Right lobe of liver (tissue), 6 donors: ENCODE results near the gene CLIC5. TPM values are rescaled to one million over a fixed set of nuclear protein-coding genes. Genes with fewer than 3 reads are reported as not detected.
A peak's percentile ranks its signal among the peaks of the same experiment; 100 is the strongest.

Source experiments
- ATAC-seq, 4 donors: fragments of 200-7000 bp; cut with Tn5 transposase; one replicate each; pipeline ENCODE4 v1.9.1; 2020; ENCODE audit warnings: mild to moderate bottlenecking in 4 of 4, moderate library complexity in 4 of 4
- DNase-seq, 3 donors: peaks; one replicate each; pipeline ENCODE4 v3.0.0-alpha.2; 2020
- H3K27ac ChIP-seq, 3 donors: fragments of 200-600 bp; one replicate each; pipeline ENCODE4 v1.8.0; 2022
- H3K27me3 ChIP-seq, 2 donors: fragments of 200-600 bp; one replicate each; pipeline ENCODE4 v1.8.0; 2022
- H3K36me3 ChIP-seq, 4 donors: fragments of 200-600 bp; sonication (generic) in 1 of 4; one replicate each; pipeline versions ENCODE4 v1.5.1 to v1.8.0; 2017 to 2022; ENCODE audit warnings: control low read depth in 1 of 4
- H3K4me1 ChIP-seq, 4 donors: fragments of 200-600 bp; sonication (generic) in 1 of 4; one replicate each; pipeline versions ENCODE4 v1.5.1 to v1.8.0; 2017 to 2022; ENCODE audit warnings: control low read depth in 1 of 4
- H3K4me3 ChIP-seq, 3 donors: fragments of 200-600 bp; one replicate each; pipeline ENCODE4 v1.8.0; 2022
- H3K9me3 ChIP-seq, 4 donors: fragments of 200-600 bp; sonication (generic) in 1 of 4; one replicate each; pipeline versions ENCODE4 v1.5.1 to v1.8.0; 2017 to 2022; ENCODE audit warnings: control low read depth in 1 of 4
- CTCF ChIP-seq, 4 donors: fragments of 200-600 bp in 3 of 4; fragments of 450-650 bp in 1 of 4; IDR thresholded peaks; one replicate each; pipeline versions ENCODE4 v1.5.1 to v1.8.0; 2016 to 2022; ENCODE audit warnings: antibody characterized with exemption in 4 of 4, mild to moderate bottlenecking in 2 of 4
- POLR2A ChIP-seq: fragments of 450-650 bp; IDR thresholded peaks from one replicate; pipeline ENCODE4 v1.6.1; 2017; ENCODE audit warnings: antibody characterized with exemption, mild to moderate bottlenecking
- WGBS: methylation state at CpG from one replicate; pipeline ENCODE4 v1.1.6; 2018; ENCODE audit warnings: low coverage, low lambda C conversion rate; ENCODE audit not compliant: insufficient coverage; ENCODE audit errors: missing lambda C conversion rate; 5-methylcytosine and 5-hydroxymethylcytosine counted together
- intact Hi-C, 2 donors: fragments of 100-400 bp; cut with DNase I; formaldehyde crosslinking; loops; one replicate each; pipeline versions ENCODE4 v1.11.2 to v1.14.1; 2022
- total RNA-seq, 6 experiments: library from RNA; depleted of rRNA in 2 of 6; stranded (reverse); fragments of >200 nt in 2 of 6; fragmentation: NEBNext Ultra II Directional in 3 of 6; extraction: Animal tissue kit (Norgen Biotek cat#: 25700) in 3 of 6; gene quantifications; one replicate each; pipeline versions ENCODE4 v1.1.0 to v1.2.4, GENCODE V29; 2016 to 2023
- donor health status: DM: no; HTN: yes; CAD: no.
- donor health status: DM: no; HTN: no; CAD: no.
- donor health status: DM: no; HTN: no; CAD: no.
- donor health status: DM: no; HTN: yes; CAD: no.
- donor health status: DM: no; HTN: yes; CAD: no.

Gene CLIC5
- total RNA-seq, 6 experiments from 2014 or later = 0.18 to 0.42 (median 0.29) TPM

GRCh38 chr6:45843848-45844521 is 171.7 kb downstream of the CLIC5 start:
- peak; percentile 76 to 94 (median 89) for ATAC-seq
- TF ChIP-seq POLR2A = no peak
- TF ChIP-seq CTCF (IDR thresholded peaks at IDR 0.05) = no peak
- peak overlapping the region in 1 of 3 donors; percentile 58 for H3K27ac ChIP-seq
- no peaks in the 10 kb centered on the region for H3K36me3 ChIP-seq
- 30% methylated on average over 8 of the region's 8 CpGs for WGBS
- H3K4me1 ChIP-seq = peaks cover 0 to 9% (median 0%) of the 10 kb centered on the region in 4 donors
- no peaks in the 10 kb centered on the region for H3K9me3 ChIP-seq
- intact Hi-C loops = no loop called here
- H3K4me3 ChIP-seq = no peak overlapping the region
- DNase-seq = peak; percentile 77 to 83 (median 80)
- H3K27me3 ChIP-seq = no peaks in the 10 kb centered on the region

GRCh38 chr6:45841062-45841461 is 174.6 kb downstream of the CLIC5 start:
- no peaks in the 10 kb centered on the region for H3K27me3 ChIP-seq
- no peaks in the 10 kb centered on the region for H3K36me3 ChIP-seq
- no peak overlapping the region for H3K4me3 ChIP-seq
- DNase-seq (no peak), ATAC-seq (no peak)
- H3K27ac ChIP-seq = no peak overlapping the region
- H3K4me1 ChIP-seq = peaks cover 0 to 9% (median 0%) of the 10 kb centered on the region in 4 donors
- WGBS = 81% methylated on average over 2 of the region's 3 CpGs
- intact Hi-C loops = no loop called here
- H3K9me3 ChIP-seq = no peaks in the 10 kb centered on the region
- TF ChIP-seq POLR2A = no peak
- TF ChIP-seq CTCF (IDR thresholded peaks at IDR 0.05) = peak in 1 of 4 donors; percentile 15

- Histone ChIP-seq H3K9me3 (no peaks in the 10 kb centered on the region), H3K27me3 (no peaks in the 10 kb centered on the region), H3K4me3 (no peak overlapping the region), H3K27ac (no peak overlapping the region), H3K36me3 (no peaks in the 10 kb centered on the region), H3K4me1 (peaks cover 0 to 3% (median 0%) of the 10 kb centered on the region in 4 donors)
- intact Hi-C loops = no loop called here
- 73% methylated on average over 2 of the region's 2 CpGs for WGBS
- no peak for TF ChIP-seq POLR2A
- TF ChIP-seq CTCF (IDR thresholded peaks at IDR 0.05) = no peak
- ATAC-seq (no peak), DNase-seq (no peak)
These were observed 176.7 kb downstream of the CLIC5 start for GRCh38 chr6:45838996-45839395.

- H3K36me3 ChIP-seq = no peaks in the 10 kb centered on the region
- no peak overlapping the region for H3K27ac ChIP-seq
- H3K4me1 ChIP-seq = no peaks in the 10 kb centered on the region
- DNase-seq (no peak), ATAC-seq (no peak)
- H3K4me3 ChIP-seq = no peak overlapping the region
- WGBS = 58% methylated on average over 2 of the region's 2 CpGs
- H3K27me3 ChIP-seq = no peaks in the 10 kb centered on the region
- TF ChIP-seq CTCF (IDR thresholded peaks at IDR 0.05) = no peak
- TF ChIP-seq POLR2A = no peak
- intact Hi-C loops = no loop called here
- no peaks in the 10 kb centered on the region for H3K9me3 ChIP-seq
These were observed 177.2 kb downstream of the CLIC5 start for GRCh38 chr6:45838451-45838850.
